HL-60 (cell line): ENCODE measurements around the gene ZNF184.

ENCODE experiments used
- CTCF ChIP-seq: IDR thresholded peaks from one replicate; pipeline ENCODE4 v1.5.1; 2011; ENCODE audit warnings: low read length, control low read depth, inconsistent platforms; ENCODE audit not compliant: insufficient read depth
- POLR2AphosphoS5 ChIP-seq: IDR thresholded peaks from 2 replicates; pipeline ENCODE4 v1.6.1; 2012; ENCODE audit warnings: low read depth
- SPI1 ChIP-seq: IDR thresholded peaks from 2 replicates; pipeline ENCODE4 v1.6.1; 2012; ENCODE audit warnings: low read depth, mild to moderate bottlenecking, borderline replicate concordance
- TF ChIP-seq, protein P1 (sequence below): IDR thresholded peaks from 2 replicates; pipeline ENCODE4 v1.6.1; 2012; ENCODE audit warnings: low read depth; ENCODE audit not compliant: insufficient replicate concordance

GRCh38 chr6:27492631-27493190 is 19.8 kb upstream of the ZNF184 start:
- TF ChIP-seq CTCF (no peak), POLR2AphosphoS5 (no peak), SPI1 (no peak)
- TF ChIP-seq, protein P1, sequence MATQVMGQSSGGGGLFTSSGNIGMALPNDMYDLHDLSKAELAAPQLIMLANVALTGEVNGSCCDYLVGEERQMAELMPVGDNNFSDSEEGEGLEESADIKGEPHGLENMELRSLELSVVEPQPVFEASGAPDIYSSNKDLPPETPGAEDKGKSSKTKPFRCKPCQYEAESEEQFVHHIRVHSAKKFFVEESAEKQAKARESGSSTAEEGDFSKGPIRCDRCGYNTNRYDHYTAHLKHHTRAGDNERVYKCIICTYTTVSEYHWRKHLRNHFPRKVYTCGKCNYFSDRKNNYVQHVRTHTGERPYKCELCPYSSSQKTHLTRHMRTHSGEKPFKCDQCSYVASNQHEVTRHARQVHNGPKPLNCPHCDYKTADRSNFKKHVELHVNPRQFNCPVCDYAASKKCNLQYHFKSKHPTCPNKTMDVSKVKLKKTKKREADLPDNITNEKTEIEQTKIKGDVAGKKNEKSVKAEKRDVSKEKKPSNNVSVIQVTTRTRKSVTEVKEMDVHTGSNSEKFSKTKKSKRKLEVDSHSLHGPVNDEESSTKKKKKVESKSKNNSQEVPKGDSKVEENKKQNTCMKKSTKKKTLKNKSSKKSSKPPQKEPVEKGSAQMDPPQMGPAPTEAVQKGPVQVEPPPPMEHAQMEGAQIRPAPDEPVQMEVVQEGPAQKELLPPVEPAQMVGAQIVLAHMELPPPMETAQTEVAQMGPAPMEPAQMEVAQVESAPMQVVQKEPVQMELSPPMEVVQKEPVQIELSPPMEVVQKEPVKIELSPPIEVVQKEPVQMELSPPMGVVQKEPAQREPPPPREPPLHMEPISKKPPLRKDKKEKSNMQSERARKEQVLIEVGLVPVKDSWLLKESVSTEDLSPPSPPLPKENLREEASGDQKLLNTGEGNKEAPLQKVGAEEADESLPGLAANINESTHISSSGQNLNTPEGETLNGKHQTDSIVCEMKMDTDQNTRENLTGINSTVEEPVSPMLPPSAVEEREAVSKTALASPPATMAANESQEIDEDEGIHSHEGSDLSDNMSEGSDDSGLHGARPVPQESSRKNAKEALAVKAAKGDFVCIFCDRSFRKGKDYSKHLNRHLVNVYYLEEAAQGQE: no peak
